ENCODE measurements around the gene GOSR2. TPM values are rescaled to one million over a fixed set of nuclear protein-coding genes. Genes with fewer than 3 reads are reported as not detected.

Gene GOSR2
- total and polyA plus RNA-seq, 2 of the 13 experiments (the other 11 are each of a cell fraction or from before 2014, with no cell fraction given): 61.5 to 63.9 TPM

DNA sequence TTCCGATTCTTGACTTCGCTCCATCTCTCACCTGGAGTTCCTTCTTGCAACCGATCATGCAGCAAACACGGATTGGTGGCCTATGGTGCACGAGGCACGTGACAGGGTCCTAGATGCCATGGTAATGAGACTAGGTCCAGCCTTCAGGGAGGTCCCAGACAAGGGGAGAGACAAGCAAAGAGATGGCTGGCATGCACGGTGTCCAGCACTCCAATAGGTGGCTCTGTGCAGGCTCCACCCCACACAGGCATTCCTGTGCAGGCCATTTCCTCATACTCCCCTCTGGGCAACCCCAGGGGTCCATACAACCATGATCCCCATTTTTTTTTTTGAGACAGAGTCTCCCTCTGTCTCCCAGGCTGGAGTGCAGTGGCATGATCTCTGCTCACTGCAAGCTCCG lies 40.3 kb upstream of the GOSR2 start:
- intact Hi-C loops (cut with micrococcal nuclease; ENCODE audit: unreplicated experiment) (no loop called here), in situ Hi-C loops (cut with HindIII; ENCODE audit: extremely low pct_ligation_motif_present, low pct_unique_long_range_greater_than_20kb) (no loop called here)
- ChIA-PET POLR2A (no interaction called here), CTCF (ENCODE audit: low intra/inter-chr PET ratio, low total read pairs) (no interaction called here)
- H3K27ac ChIP-seq (ENCODE audit: extremely low read length, insufficient read depth, low read length): no peak overlapping the region
- no peak overlapping the region for H2AFZ ChIP-seq (ENCODE audit: low read length)
- no peaks in the 10 kb centered on the region for H4K20me1 ChIP-seq (ENCODE audit: insufficient read depth, low read length)
- H3K9ac ChIP-seq (ENCODE audit: insufficient read depth, low read depth, low read length): no peak overlapping the region
- H3K4me2 ChIP-seq (ENCODE audit: low read depth, low read length): no peak overlapping the region
- no peaks in the 10 kb centered on the region for H3K36me3 ChIP-seq (replicated peaks in 1 of 2; ENCODE audit: control insufficient read depth in 1 of 2, insufficient read depth in 2 of 2, low read length in 2 of 2)
- H3K27me3 ChIP-seq (ENCODE audit: control insufficient read depth in 1 of 2, insufficient read depth in 2 of 2, low read length in 2 of 2): peaks cover 5 to 51% of the 10 kb centered on the region in 2 experiments
- BruUV-seq (replicated peaks): no TSS peak
- ATAC-seq (peak; percentile 69), DNase-seq (ENCODE audit: low spot score) (no peak), FAIRE-seq (no peak)
- no peaks in the 10 kb centered on the region for H3K79me2 ChIP-seq (ENCODE audit: insufficient read depth, low read length)
- no peaks in the 10 kb centered on the region for H3K4me1 ChIP-seq (ENCODE audit: insufficient read depth, low read length)
- no peaks in the 10 kb centered on the region for H3K9me3 ChIP-seq (ENCODE audit: low read length)
- H3K4me3 ChIP-seq (replicated peaks in 1 of 3; ENCODE audit: insufficient read depth in 1 of 3, low read depth in 2 of 3, low read length in 3 of 3): no peak overlapping the region
- WGBS (ENCODE audit: low lambda C conversion rate): 46% methylated on average over 8 of the region's 8 CpGs
- TF ChIP-seq ZNF546 (CRISPR knock-in tag; conservative IDR thresholded peaks at IDR 0.05) (no peak), MLLT10 (CRISPR knock-in tag; IDR thresholded peaks at IDR 0.05) (no peak), HMG20B (CRISPR knock-in tag; conservative IDR thresholded peaks at IDR 0.05) (no peak), TBX3 (IDR thresholded peaks at IDR 0.05; ENCODE audit: borderline replicate concordance) (no peak), NFIC (IDR thresholded peaks at IDR 0.05; ENCODE audit: low read length) (no peak), ELF3 (CRISPR knock-in tag; IDR thresholded peaks at IDR 0.05) (no peak), HIVEP1 (CRISPR knock-in tag; IDR thresholded peaks at IDR 0.05) (no peak), KLF6 (CRISPR knock-in tag; IDR thresholded peaks at IDR 0.05) (no peak)
- TF ChIP-seq, protein P1, sequence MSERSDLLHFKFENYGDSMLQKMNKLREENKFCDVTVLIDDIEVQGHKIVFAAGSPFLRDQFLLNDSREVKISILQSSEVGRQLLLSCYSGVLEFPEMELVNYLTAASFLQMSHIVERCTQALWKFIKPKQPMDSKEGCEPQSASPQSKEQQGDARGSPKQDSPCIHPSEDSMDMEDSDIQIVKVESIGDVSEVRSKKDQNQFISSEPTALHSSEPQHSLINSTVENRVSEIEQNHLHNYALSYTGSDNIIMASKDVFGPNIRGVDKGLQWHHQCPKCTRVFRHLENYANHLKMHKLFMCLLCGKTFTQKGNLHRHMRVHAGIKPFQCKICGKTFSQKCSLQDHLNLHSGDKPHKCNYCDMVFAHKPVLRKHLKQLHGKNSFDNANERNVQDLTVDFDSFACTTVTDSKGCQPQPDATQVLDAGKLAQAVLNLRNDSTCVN (CRISPR knock-in tag; IDR thresholded peaks at IDR 0.05; ENCODE audit: borderline replicate concordance): no peak
- TF ChIP-seq, protein P2, sequence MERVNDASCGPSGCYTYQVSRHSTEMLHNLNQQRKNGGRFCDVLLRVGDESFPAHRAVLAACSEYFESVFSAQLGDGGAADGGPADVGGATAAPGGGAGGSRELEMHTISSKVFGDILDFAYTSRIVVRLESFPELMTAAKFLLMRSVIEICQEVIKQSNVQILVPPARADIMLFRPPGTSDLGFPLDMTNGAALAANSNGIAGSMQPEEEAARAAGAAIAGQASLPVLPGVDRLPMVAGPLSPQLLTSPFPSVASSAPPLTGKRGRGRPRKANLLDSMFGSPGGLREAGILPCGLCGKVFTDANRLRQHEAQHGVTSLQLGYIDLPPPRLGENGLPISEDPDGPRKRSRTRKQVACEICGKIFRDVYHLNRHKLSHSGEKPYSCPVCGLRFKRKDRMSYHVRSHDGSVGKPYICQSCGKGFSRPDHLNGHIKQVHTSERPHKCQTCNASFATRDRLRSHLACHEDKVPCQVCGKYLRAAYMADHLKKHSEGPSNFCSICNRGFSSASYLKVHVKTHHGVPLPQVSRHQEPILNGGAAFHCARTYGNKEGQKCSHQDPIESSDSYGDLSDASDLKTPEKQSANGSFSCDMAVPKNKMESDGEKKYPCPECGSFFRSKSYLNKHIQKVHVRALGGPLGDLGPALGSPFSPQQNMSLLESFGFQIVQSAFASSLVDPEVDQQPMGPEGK (CRISPR knock-in tag; IDR thresholded peaks at IDR 0.05): no peak
- TF ChIP-seq, protein P3, sequence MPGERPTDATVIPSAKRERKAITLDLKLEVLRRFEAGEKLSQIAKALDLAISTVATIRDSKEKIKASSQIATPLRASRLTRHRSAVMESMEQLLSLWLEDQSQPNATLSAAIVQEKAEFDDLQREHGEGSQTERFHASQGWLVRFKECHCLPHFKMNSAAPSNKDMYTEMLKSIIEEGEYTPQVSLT (CRISPR knock-in tag; IDR thresholded peaks at IDR 0.05; ENCODE audit: borderline replicate concordance, low read depth): no peak
- TF ChIP-seq, protein P4, sequence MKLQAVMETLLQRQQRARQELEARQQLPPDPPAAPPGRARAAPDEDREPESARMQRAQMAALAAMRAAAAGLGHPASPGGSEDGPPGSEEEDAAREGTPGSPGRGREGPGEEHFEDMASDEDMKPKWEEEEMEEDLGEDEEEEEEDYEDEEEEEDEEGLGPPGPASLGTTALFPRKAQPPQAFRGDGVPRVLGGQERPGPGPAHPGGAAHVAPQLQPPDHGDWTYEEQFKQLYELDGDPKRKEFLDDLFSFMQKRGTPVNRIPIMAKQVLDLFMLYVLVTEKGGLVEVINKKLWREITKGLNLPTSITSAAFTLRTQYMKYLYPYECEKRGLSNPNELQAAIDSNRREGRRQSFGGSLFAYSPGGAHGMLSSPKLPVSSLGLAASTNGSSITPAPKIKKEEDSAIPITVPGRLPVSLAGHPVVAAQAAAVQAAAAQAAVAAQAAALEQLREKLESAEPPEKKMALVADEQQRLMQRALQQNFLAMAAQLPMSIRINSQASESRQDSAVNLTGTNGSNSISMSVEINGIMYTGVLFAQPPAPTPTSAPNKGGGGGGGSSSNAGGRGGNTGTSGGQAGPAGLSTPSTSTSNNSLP (IDR thresholded peaks at IDR 0.05; ENCODE audit: low read depth, low read length): no peak
- TF ChIP-seq, protein P5, sequence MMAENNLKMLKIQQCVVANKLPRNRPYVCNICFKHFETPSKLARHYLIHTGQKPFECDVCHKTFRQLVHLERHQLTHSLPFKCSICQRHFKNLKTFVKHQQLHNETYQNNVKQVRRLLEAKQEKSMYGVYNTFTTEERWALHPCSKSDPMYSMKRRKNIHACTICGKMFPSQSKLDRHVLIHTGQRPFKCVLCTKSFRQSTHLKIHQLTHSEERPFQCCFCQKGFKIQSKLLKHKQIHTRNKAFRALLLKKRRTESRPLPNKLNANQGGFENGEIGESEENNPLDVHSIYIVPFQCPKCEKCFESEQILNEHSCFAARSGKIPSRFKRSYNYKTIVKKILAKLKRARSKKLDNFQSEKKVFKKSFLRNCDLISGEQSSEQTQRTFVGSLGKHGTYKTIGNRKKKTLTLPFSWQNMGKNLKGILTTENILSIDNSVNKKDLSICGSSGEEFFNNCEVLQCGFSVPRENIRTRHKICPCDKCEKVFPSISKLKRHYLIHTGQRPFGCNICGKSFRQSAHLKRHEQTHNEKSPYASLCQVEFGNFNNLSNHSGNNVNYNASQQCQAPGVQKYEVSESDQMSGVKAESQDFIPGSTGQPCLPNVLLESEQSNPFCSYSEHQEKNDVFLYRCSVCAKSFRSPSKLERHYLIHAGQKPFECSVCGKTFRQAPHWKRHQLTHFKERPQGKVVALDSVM (CRISPR knock-in tag; IDR thresholded peaks at IDR 0.05): no peak
- TF ChIP-seq, protein P6, sequence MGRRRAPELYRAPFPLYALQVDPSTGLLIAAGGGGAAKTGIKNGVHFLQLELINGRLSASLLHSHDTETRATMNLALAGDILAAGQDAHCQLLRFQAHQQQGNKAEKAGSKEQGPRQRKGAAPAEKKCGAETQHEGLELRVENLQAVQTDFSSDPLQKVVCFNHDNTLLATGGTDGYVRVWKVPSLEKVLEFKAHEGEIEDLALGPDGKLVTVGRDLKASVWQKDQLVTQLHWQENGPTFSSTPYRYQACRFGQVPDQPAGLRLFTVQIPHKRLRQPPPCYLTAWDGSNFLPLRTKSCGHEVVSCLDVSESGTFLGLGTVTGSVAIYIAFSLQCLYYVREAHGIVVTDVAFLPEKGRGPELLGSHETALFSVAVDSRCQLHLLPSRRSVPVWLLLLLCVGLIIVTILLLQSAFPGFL (CRISPR knock-in tag; IDR thresholded peaks at IDR 0.05): no peak

Measured in HepG2 (cell line).